Measurements from ENCODE around the gene BABAM2. TPM values are rescaled to one million over a fixed set of nuclear protein-coding genes. Genes with fewer than 3 reads are reported as not detected.

BABAM2 gene
- polyA plus RNA-seq, 6 donors from 2014 or later: 50.3 to 58.3 (median 55.6) TPM

GRCh38 chr2:28128281-28128950 is 237.9 kb downstream of the BABAM2 start:
- DNase-seq (no peak), ATAC-seq (ENCODE audit: low read depth in 2 of 2) (no peak)
- Mint-ChIP-seq H3K27ac (no peak overlapping the region), H3K9me3 (peaks cover 0 to 4% (median 0%) of the 10 kb centered on the region in 7 donors), H3K4me1 (peaks cover 0 to 7% (median 6%) of the 10 kb centered on the region in 3 donors), H3K36me3 (peaks cover 17 to 18% of the 10 kb centered on the region in 2 donors), H3K4me3 (no peak overlapping the region), H3K27me3 (no peaks in the 10 kb centered on the region)

- peaks cover 4 to 14% (median 12%) of the 10 kb centered on the region in 3 donors for H3K4me1 Mint-ChIP-seq
- H3K36me3 Mint-ChIP-seq: peaks cover 16 to 19% of the 10 kb centered on the region in 2 donors
- H3K27me3 Mint-ChIP-seq: no peaks in the 10 kb centered on the region
- no peak for ATAC-seq (ENCODE audit: low read depth in 2 of 2)
- peaks cover 0 to 4% (median 0%) of the 10 kb centered on the region in 7 donors for H3K9me3 Mint-ChIP-seq
- H3K27ac Mint-ChIP-seq: peak overlapping the region in 2 of 6 donors; percentile 62 to 69
- H3K4me3 Mint-ChIP-seq: no peak overlapping the region
- no peak for DNase-seq
Measured at GRCh38 chr2:28129955-28130695, 239.6 kb downstream of the BABAM2 start.

- no peak overlapping the region for H3K27ac Mint-ChIP-seq
- ATAC-seq (ENCODE audit: low read depth in 2 of 2) (no peak), DNase-seq (no peak)
Measured at GRCh38 chr2:28133778-28134177, 243.2 kb downstream of the BABAM2 start.

GRCh38 chr2:28134262-28134812 is 243.8 kb downstream of the BABAM2 start:
- DNase-seq (no peak), ATAC-seq (ENCODE audit: low read depth in 2 of 2) (no peak)
- Mint-ChIP-seq H3K4me1 (peaks cover 8 to 14% (median 9%) of the 10 kb centered on the region in 3 donors), H3K27ac (peak overlapping the region in 1 of 6 donors; percentile 43), H3K36me3 (peaks cover 17 to 23% of the 10 kb centered on the region in 2 donors), H3K27me3 (no peaks in the 10 kb centered on the region), H3K9me3 (no peaks in the 10 kb centered on the region), H3K4me3 (peak overlapping the region in 1 of 8 donors; percentile 6)

More at GRCh38 chr2:28133778-28134177, 243.2 kb downstream of the BABAM2 start:
- H3K4me3 Mint-ChIP-seq: no peak overlapping the region
- H3K4me1 Mint-ChIP-seq: peaks cover 8 to 14% (median 9%) of the 10 kb centered on the region in 3 donors
- H3K27me3 Mint-ChIP-seq: no peaks in the 10 kb centered on the region
- no peaks in the 10 kb centered on the region for H3K9me3 Mint-ChIP-seq
- peaks cover 17 to 21% of the 10 kb centered on the region in 2 donors for H3K36me3 Mint-ChIP-seq

- Mint-ChIP-seq H3K9me3 (no peaks in the 10 kb centered on the region), H3K36me3 (peaks cover 17 to 22% of the 10 kb centered on the region in 2 donors), H3K4me1 (peaks cover 8 to 14% (median 9%) of the 10 kb centered on the region in 3 donors), H3K27me3 (no peaks in the 10 kb centered on the region), H3K4me3 (no peak overlapping the region), H3K27ac (no peak overlapping the region)
- ATAC-seq (ENCODE audit: low read depth in 2 of 2) (no peak), DNase-seq (no peak)
Measured at GRCh38 chr2:28134857-28135256, 244.3 kb downstream of the BABAM2 start.

- DNase-seq: no peak
Measured at GRCh38 chr2:28135324-28135723, 244.8 kb downstream of the BABAM2 start.

GRCh38 chr2:28135799-28136198 is 245.3 kb downstream of the BABAM2 start:
- H3K9me3 Mint-ChIP-seq: no peaks in the 10 kb centered on the region
- ATAC-seq (ENCODE audit: low read depth in 2 of 2) (no peak), DNase-seq (no peak)
- H3K36me3 Mint-ChIP-seq: peaks cover 17% of the 10 kb centered on the region in 2 donors
- no peaks in the 10 kb centered on the region for H3K27me3 Mint-ChIP-seq
- H3K4me3 Mint-ChIP-seq: no peak overlapping the region
- H3K4me1 Mint-ChIP-seq: peaks cover 8 to 9% (median 9%) of the 10 kb centered on the region in 3 donors
- H3K27ac Mint-ChIP-seq: peak overlapping the region in 2 of 6 donors; percentile 17 to 68

More at GRCh38 chr2:28135324-28135723, 244.8 kb downstream of the BABAM2 start:
- no peak for ATAC-seq (ENCODE audit: low read depth in 2 of 2)
- no peak overlapping the region for H3K4me3 Mint-ChIP-seq
- H3K27ac Mint-ChIP-seq: peak overlapping the region in 1 of 6 donors; percentile 0
- H3K4me1 Mint-ChIP-seq: peaks cover 8 to 11% (median 9%) of the 10 kb centered on the region in 3 donors
- H3K36me3 Mint-ChIP-seq: peaks cover 17% of the 10 kb centered on the region in 2 donors
- no peaks in the 10 kb centered on the region for H3K9me3 Mint-ChIP-seq
- H3K27me3 Mint-ChIP-seq: no peaks in the 10 kb centered on the region

GRCh38 chr2:28136556-28136955 is 246.0 kb downstream of the BABAM2 start:
- ATAC-seq (ENCODE audit: low read depth in 2 of 2) (no peak), DNase-seq (no peak)
- H3K4me1 Mint-ChIP-seq: peaks cover 8 to 9% (median 9%) of the 10 kb centered on the region in 3 donors
- H3K4me3 Mint-ChIP-seq: no peak overlapping the region
- H3K36me3 Mint-ChIP-seq: peaks cover 17% of the 10 kb centered on the region in 2 donors
- peak overlapping the region in 1 of 6 donors; percentile 16 for H3K27ac Mint-ChIP-seq
- H3K27me3 Mint-ChIP-seq: no peaks in the 10 kb centered on the region
- H3K9me3 Mint-ChIP-seq: no peaks in the 10 kb centered on the region

- Mint-ChIP-seq H3K27me3 (no peaks in the 10 kb centered on the region), H3K4me3 (no peak overlapping the region), H3K9me3 (no peaks in the 10 kb centered on the region), H3K4me1 (peaks cover 8 to 9% (median 9%) of the 10 kb centered on the region in 3 donors), H3K27ac (no peak overlapping the region), H3K36me3 (peaks cover 14 to 17% of the 10 kb centered on the region in 2 donors)
- ATAC-seq (ENCODE audit: low read depth in 2 of 2) (no peak), DNase-seq (no peak)
Measured at GRCh38 chr2:28137221-28137620, 246.7 kb downstream of the BABAM2 start.

GRCh38 chr2:28142386-28142785 is 251.9 kb downstream of the BABAM2 start:
- Mint-ChIP-seq H3K9me3 (no peaks in the 10 kb centered on the region), H3K4me1 (no peaks in the 10 kb centered on the region), H3K36me3 (peaks cover 0 to 21% of the 10 kb centered on the region in 2 donors), H3K27me3 (no peaks in the 10 kb centered on the region), H3K4me3 (no peak overlapping the region), H3K27ac (peak overlapping the region in 1 of 6 donors; percentile 34)
- no peak for DNase-seq
- no peak for ATAC-seq (ENCODE audit: low read depth in 2 of 2)

- Mint-ChIP-seq H3K27ac (peak overlapping the region in 1 of 6 donors; percentile 12), H3K36me3 (peaks cover 11 to 38% of the 10 kb centered on the region in 2 donors), H3K27me3 (no peaks in the 10 kb centered on the region), H3K4me3 (no peak overlapping the region), H3K4me1 (no peaks in the 10 kb centered on the region), H3K9me3 (no peaks in the 10 kb centered on the region)
- ATAC-seq (ENCODE audit: low read depth in 2 of 2): no peak
- no peak for DNase-seq
Measured at GRCh38 chr2:28148000-28148399, 257.5 kb downstream of the BABAM2 start.

- Mint-ChIP-seq H3K27me3 (no peaks in the 10 kb centered on the region), H3K4me3 (no peak overlapping the region), H3K36me3 (peaks cover 11 to 44% of the 10 kb centered on the region in 2 donors), H3K27ac (peak overlapping the region in 2 of 6 donors; percentile 57 to 69), H3K4me1 (no peaks in the 10 kb centered on the region), H3K9me3 (peaks cover 0 to under 1% (median 0%) of the 10 kb centered on the region in 7 donors)
- ATAC-seq (ENCODE audit: low read depth in 2 of 2): no peak
- DNase-seq: no peak
Measured at GRCh38 chr2:28148566-28148965, 258.0 kb downstream of the BABAM2 start.

- Mint-ChIP-seq H3K27ac (no peak overlapping the region), H3K27me3 (no peaks in the 10 kb centered on the region), H3K4me1 (no peaks in the 10 kb centered on the region), H3K9me3 (peaks cover 1 to 16% (median 9%) of the 10 kb centered on the region in 7 donors), H3K36me3 (peaks cover 23 to 53% of the 10 kb centered on the region in 2 donors), H3K4me3 (no peak overlapping the region)
- no peak for DNase-seq
- no peak for ATAC-seq (ENCODE audit: low read depth in 2 of 2)
Measured at GRCh38 chr2:28150236-28150915, 259.8 kb downstream of the BABAM2 start.

All from naive B cell (primary cell).